ENCODE measurements around the gene BRWD1. TPM values are rescaled to one million over a fixed set of nuclear protein-coding genes. Genes with fewer than 3 reads are reported as not detected.

The BRWD1 gene
- total RNA-seq, 2 experiments from 2014 or later, result 19.1 to 24.5 TPM

DNA sequence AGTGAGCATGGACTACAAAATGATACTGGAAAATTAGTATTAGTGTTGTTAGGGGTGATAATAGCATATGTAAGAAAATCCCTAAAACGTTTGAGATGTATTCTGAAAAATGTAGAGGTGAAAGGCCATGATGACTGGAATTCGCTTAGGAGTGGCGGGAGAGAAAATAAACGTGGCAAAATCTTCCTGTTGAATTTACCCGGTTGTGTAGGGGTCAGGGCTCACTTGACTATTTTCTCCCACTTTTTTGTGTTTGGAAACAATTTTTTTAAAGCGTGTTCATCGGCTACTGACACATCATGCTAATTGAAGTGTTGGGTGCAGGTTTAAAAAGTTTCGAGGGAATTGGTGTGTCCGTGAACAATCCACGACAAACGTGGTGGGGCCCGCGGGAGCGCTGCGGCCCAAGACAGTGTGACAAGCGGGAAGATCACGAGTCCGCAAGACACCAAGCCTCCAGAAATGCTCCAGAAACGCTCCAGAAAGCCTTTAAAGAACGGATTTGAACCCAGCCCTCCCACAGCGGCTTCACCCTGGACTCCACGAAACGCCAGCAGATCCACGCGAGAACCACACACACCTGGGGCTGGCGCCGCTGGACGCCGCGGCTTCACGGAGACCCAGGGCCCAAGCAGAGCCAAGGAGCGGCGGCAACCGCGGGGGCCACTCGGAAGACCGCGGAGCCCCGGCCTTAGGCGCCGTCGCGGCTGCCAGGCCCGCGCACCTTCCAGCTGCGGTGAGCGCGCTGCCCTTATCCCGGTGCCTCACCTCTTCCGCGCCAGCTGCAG, 130.8 kb downstream of the BRWD1 start:
- POLR2A ChIA-PET, result interaction anchor here (0.7 to 1.6 kb wide), 6 partner anchors 166 to 414 kb away, joined by 3 to 7 read pairs (median 4); partner anchors contain the start of gene HMGN1
- Mint-ChIP-seq H3K9me3 (ENCODE audit: low read depth) (no peaks in the 10 kb centered on the region), H3K4me3 (peak overlapping the region; percentile 95), H3K36me3 (ENCODE audit: low read depth) (peaks cover 41% of the 10 kb centered on the region), H3K27me3 (no peaks in the 10 kb centered on the region), H3K4me1 (peaks cover 56% of the 10 kb centered on the region), H3K27ac (peak overlapping the region; percentile 97)
- CTCF ChIA-PET, result interaction anchor here (0.5 to 1.2 kb wide), 6 partner anchors 10 to 257 kb away, joined by 3 to 6 read pairs (median 4); no protein-coding TSS in a partner anchor
- ATAC-seq (peak; percentile 55), DNase-seq (no peak)
- intact Hi-C loops (cut with DNase I, micrococcal nuclease), result loop anchor here (1.0 to 5.0 kb wide), 12 partner anchors 130 to 1915 kb away; partner anchors contain the start of genes HMGN1 (in 2 of the 2), LCA5L (in 2 of the 2), BRWD1 (in 1 of the 2) and DYRK1A (in 1 of the 2)

DNA sequence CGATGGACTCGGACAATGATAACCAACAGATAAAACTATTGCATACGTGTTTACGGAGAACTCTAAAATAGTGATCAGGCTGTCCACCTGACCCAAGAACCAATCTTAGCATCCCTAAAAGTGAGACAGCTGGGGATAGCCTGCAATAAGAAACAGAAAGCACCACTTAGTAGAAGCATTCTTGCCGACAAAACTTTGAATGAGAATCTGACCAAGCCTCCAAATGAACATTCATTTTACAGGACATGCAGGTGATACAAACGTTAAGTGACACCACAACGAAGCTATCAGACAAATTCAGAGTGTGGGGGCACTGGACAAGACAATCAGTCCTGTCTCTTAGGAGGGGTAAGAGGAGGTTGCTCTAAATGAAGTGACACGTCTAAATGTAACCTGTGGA, 131.4 kb downstream of the BRWD1 start:
- no peaks in the 10 kb centered on the region for H3K27me3 Mint-ChIP-seq
- intact Hi-C loops (cut with DNase I, micrococcal nuclease), result loop anchor here (2.0 to 5.0 kb wide), 5 partner anchors 131 to 1915 kb away; partner anchors contain the start of genes BRWD1 (in 1 of the 2), DYRK1A (in 1 of the 2), LCA5L (in 1 of the 2) and VPS26C (in 1 of the 2)
- DNase-seq (no peak), ATAC-seq (no peak)
- peaks cover 40% of the 10 kb centered on the region for H3K36me3 Mint-ChIP-seq (ENCODE audit: low read depth)
- H3K9me3 Mint-ChIP-seq (ENCODE audit: low read depth), result no peaks in the 10 kb centered on the region
- ChIA-PET CTCF (no interaction called here), POLR2A (no interaction called here)
- peak overlapping the region; percentile 95 for H3K4me3 Mint-ChIP-seq
- H3K4me1 Mint-ChIP-seq, result peaks cover 50% of the 10 kb centered on the region
- H3K27ac Mint-ChIP-seq, result peak overlapping the region; percentile 95

DNA sequence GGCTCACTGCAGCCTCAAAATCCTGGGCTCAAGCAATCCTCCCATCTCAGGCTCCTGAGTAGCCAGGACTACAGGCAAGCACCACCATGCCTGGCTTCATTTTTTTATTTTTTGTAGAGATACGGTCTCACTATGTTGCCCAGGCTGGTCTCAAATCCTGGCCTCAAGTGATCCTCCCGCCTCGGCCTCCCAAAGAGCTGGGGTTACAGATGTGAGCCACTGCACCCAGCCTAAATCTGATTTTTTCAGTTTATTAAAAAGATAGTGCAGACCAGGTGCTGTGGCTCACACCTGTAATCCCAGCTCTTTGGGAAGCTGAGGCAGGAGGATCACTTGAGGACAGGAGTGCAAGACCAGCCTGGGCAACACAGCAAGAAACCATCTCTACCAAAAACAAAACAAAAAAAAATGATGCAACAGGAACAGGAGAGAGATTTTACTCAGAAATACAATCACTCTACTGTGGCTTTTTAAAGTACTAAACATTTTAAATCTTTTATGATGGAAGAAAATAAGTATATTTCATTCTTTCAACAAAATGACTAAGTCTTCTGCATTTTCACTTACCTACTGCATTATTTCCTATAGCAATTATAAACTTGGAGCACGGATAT, 132.1 kb downstream of the BRWD1 start:
- Mint-ChIP-seq H3K27me3 (no peaks in the 10 kb centered on the region), H3K4me3 (peak overlapping the region; percentile 95), H3K9me3 (ENCODE audit: low read depth) (no peaks in the 10 kb centered on the region), H3K36me3 (ENCODE audit: low read depth) (peaks cover 42% of the 10 kb centered on the region), H3K4me1 (peaks cover 43% of the 10 kb centered on the region), H3K27ac (no peak overlapping the region)
- DNase-seq, result no peak
- no peak for ATAC-seq
- ChIA-PET POLR2A (no interaction called here), CTCF (interaction anchor here (0.6 to 1.5 kb wide), 6 partner anchors 11 to 385 kb away, joined by 3 to 5 read pairs (median 3); no protein-coding TSS in a partner anchor)
- intact Hi-C loops (cut with DNase I, micrococcal nuclease), result loop anchor here (5.0 kb wide), 3 partner anchors 266 to 1914 kb away; partner anchors contain the start of genes DYRK1A (in 1 of the 2), LCA5L (in 1 of the 2) and VPS26C (in 1 of the 2)

DNA sequence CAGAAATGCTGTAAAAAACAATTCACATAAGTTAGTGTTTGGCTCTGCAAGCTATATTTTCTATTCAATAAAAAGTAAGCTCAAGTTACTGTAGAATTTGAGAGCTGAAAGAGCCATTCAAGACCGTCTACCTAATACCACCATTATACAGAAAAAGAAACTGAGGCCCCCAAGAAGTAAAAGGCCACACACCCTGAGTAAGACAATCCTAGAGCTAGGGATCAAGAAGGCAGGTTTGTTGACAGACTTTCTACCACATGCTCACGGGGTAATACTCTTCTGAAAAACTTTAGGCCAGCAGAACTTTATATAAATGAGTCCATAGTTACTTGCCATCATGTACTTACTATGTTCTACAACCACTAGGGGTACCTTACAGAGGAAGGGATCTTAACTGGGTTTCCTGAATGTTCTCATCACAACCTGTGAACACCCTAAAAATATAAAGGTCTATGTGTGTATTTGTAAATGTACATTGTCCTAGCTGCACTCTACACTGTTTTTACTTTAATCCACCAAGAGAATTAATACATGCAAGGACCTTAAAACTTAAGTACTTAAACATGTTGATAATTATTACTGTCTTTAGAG, 132.9 kb downstream of the BRWD1 start:
- peaks cover 44% of the 10 kb centered on the region for H3K4me1 Mint-ChIP-seq
- ATAC-seq (no peak), DNase-seq (no peak)
- H3K9me3 Mint-ChIP-seq (ENCODE audit: low read depth), result no peaks in the 10 kb centered on the region
- peaks cover 48% of the 10 kb centered on the region for H3K36me3 Mint-ChIP-seq (ENCODE audit: low read depth)
- ChIA-PET CTCF (interaction anchor here (0.6 to 1.5 kb wide), 8 partner anchors 11 to 384 kb away, joined by 3 to 5 read pairs (median 3); no protein-coding TSS in a partner anchor), POLR2A (no interaction called here)
- H3K4me3 Mint-ChIP-seq, result peak overlapping the region; percentile 5
- intact Hi-C loops (cut with DNase I, micrococcal nuclease), result loop anchor here (5.0 kb wide), 3 partner anchors 267 to 1913 kb away; partner anchors contain the start of genes DYRK1A (in 1 of the 2), LCA5L (in 1 of the 2) and VPS26C (in 1 of the 2)
- peak overlapping the region; percentile 29 for H3K27ac Mint-ChIP-seq
- H3K27me3 Mint-ChIP-seq, result no peaks in the 10 kb centered on the region

GRCh38 chr21:39178421-39178820, 135.0 kb downstream of the BRWD1 start:
- ChIA-PET CTCF (no interaction called here), POLR2A (no interaction called here)
- no peaks in the 10 kb centered on the region for H3K27me3 Mint-ChIP-seq
- intact Hi-C loops (cut with DNase I, micrococcal nuclease), result no loop called here
- no peak overlapping the region for H3K27ac Mint-ChIP-seq
- ATAC-seq (no peak), DNase-seq (no peak)
- H3K36me3 Mint-ChIP-seq (ENCODE audit: low read depth), result peaks cover 58% of the 10 kb centered on the region
- peaks cover 32% of the 10 kb centered on the region for H3K4me1 Mint-ChIP-seq
- H3K9me3 Mint-ChIP-seq (ENCODE audit: low read depth), result no peaks in the 10 kb centered on the region
- no peak overlapping the region for H3K4me3 Mint-ChIP-seq

- intact Hi-C loops (cut with DNase I, micrococcal nuclease), result loop anchor here in 1 of 2 experiments (1.0 kb wide), 1 partner anchor 442 kb away; no protein-coding TSS in a partner anchor
- no peak for DNase-seq
- CTCF ChIA-PET, result interaction anchor here (0.8 to 1.9 kb wide), 4 partner anchors 9 to 75 kb away, joined by 3 to 5 read pairs (median 4); no protein-coding TSS in a partner anchor
- peaks cover 20% of the 10 kb centered on the region for H3K4me1 Mint-ChIP-seq
- H3K36me3 Mint-ChIP-seq (ENCODE audit: low read depth), result peaks cover 57% of the 10 kb centered on the region
- H3K4me3 Mint-ChIP-seq, result no peak overlapping the region
- POLR2A ChIA-PET, result no interaction called here
- H3K27ac Mint-ChIP-seq, result no peak overlapping the region
- no peak for ATAC-seq
- no peaks in the 10 kb centered on the region for H3K27me3 Mint-ChIP-seq
- no peaks in the 10 kb centered on the region for H3K9me3 Mint-ChIP-seq (ENCODE audit: low read depth)
Observed at GRCh38 chr21:39176271-39176709, 137.1 kb downstream of the BRWD1 start.

GRCh38 chr21:39175665-39176064, 137.8 kb downstream of the BRWD1 start:
- no peak overlapping the region for H3K4me3 Mint-ChIP-seq
- H3K27me3 Mint-ChIP-seq, result no peaks in the 10 kb centered on the region
- intact Hi-C loops (cut with DNase I, micrococcal nuclease), result loop anchor here in 1 of 2 experiments (1.0 kb wide), 1 partner anchor 441 kb away; no protein-coding TSS in a partner anchor
- ChIA-PET POLR2A (no interaction called here), CTCF (interaction anchor here (1.9 kb wide), 1 partner anchor 34 kb away, joined by 5 read pairs; no protein-coding TSS in a partner anchor)
- H3K27ac Mint-ChIP-seq, result no peak overlapping the region
- no peaks in the 10 kb centered on the region for H3K9me3 Mint-ChIP-seq (ENCODE audit: low read depth)
- no peak for DNase-seq
- H3K36me3 Mint-ChIP-seq (ENCODE audit: low read depth), result peaks cover 59% of the 10 kb centered on the region
- ATAC-seq, result no peak
- peaks cover 17% of the 10 kb centered on the region for H3K4me1 Mint-ChIP-seq

DNA sequence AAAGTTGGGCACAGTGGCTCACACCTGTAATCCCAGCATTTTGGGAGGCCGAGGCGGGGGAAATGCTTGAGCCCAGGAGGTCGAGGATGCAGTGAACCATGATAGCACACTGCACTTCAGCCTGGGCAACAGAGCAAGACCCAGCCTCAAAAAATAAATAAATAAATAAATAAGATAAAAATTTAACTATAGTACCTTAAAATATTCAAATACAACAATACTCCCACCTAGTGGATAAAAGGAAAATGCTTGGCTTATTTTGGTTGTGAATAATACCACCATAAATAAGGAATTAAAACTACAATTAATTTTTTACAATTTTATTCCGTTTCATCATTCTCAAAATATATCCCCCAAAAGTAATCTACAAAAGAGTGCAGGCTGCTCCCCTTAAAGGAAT, 138.3 kb downstream of the BRWD1 start:
- intact Hi-C loops (cut with DNase I, micrococcal nuclease), result no loop called here
- Mint-ChIP-seq H3K9me3 (ENCODE audit: low read depth) (no peaks in the 10 kb centered on the region), H3K4me1 (peaks cover 12% of the 10 kb centered on the region), H3K4me3 (no peak overlapping the region), H3K27ac (no peak overlapping the region), H3K36me3 (ENCODE audit: low read depth) (peaks cover 56% of the 10 kb centered on the region), H3K27me3 (no peaks in the 10 kb centered on the region)
- ATAC-seq, result no peak
- POLR2A ChIA-PET, result no interaction called here
- CTCF ChIA-PET, result interaction anchor here (0.6 kb wide), 1 partner anchor 816 kb away, joined by 3 read pairs; no protein-coding TSS in a partner anchor
- DNase-seq, result no peak

GRCh38 chr21:39173716-39174680, 139.4 kb downstream of the BRWD1 start:
- ChIA-PET POLR2A (no interaction called here), CTCF (interaction anchor here (0.6 to 1.2 kb wide), 2 partner anchors 258 to 815 kb away, joined by 3 read pairs; no protein-coding TSS in a partner anchor)
- Mint-ChIP-seq H3K27me3 (no peaks in the 10 kb centered on the region), H3K27ac (no peak overlapping the region), H3K36me3 (ENCODE audit: low read depth) (peaks cover 50% of the 10 kb centered on the region), H3K4me1 (peaks cover 5% of the 10 kb centered on the region), H3K9me3 (ENCODE audit: low read depth) (no peaks in the 10 kb centered on the region), H3K4me3 (no peak overlapping the region)
- ATAC-seq, result no peak
- DNase-seq, result no peak
- intact Hi-C loops (cut with DNase I, micrococcal nuclease), result no loop called here

DNA sequence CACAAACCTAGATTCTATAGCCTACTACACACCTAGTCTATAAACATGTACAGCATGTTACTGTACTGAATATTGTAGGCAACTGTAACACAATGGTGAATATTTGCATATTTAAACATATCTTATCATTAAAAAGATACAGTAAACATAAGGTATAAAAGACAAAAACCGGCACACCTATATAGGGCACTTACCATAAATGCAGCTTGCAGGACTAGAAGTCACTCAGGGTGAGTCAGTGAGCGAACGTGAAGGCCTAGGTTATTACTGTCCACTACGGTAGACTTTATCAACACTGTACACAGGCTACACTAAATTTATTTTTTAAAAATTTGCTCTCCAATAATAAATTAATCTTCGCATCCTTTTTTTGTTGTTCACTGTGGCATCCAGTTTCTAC, 143.5 kb downstream of the BRWD1 start:
- no peak overlapping the region for H3K4me3 Mint-ChIP-seq
- H3K27ac Mint-ChIP-seq, result no peak overlapping the region
- no peaks in the 10 kb centered on the region for H3K4me1 Mint-ChIP-seq
- H3K36me3 Mint-ChIP-seq (ENCODE audit: low read depth), result peaks cover 34% of the 10 kb centered on the region
- POLR2A ChIA-PET, result no interaction called here
- DNase-seq (no peak), ATAC-seq (no peak)
- peaks cover 3% of the 10 kb centered on the region for H3K9me3 Mint-ChIP-seq (ENCODE audit: low read depth)
- H3K27me3 Mint-ChIP-seq, result no peaks in the 10 kb centered on the region
- intact Hi-C loops (cut with DNase I, micrococcal nuclease), result no loop called here
- CTCF ChIA-PET, result interaction anchor here (0.7 kb wide), 1 partner anchor 951 kb away, joined by 3 read pairs; no protein-coding TSS in a partner anchor

Data from activated CD4-positive, alpha-beta T cell treated with anti-CD3 and anti-CD28 coated beads for 36 hours (primary cell).